Stromal cell of bone marrow (primary cell): ENCODE results near the gene KMT2B.

Source experiments
- DNase-seq: peaks from one replicate; pipeline ENCODE4 v3.0.0-alpha.2; 2012; ENCODE audit warnings: low read depth

Gene KMT2B

DNA sequence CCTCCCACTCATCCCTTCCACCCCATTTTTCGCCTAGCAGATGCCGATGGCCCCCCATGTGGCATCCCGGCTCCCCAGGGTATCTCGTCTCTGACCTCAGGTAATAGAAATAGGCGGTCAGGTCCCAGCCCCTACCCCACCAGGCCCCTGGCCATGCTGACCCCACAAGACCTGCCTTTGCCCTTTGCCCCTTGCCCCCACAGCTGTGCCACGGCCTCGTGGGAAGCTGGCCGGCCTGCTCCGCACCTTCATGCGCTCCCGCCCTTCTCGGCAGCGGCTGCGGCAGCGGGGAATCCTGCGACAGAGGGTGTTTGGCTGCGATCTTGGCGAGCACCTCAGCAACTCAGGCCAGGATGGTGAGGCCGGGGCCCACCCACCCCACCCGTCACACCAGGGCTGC is 62.9 kb downstream of the KMT2B start:
- no peak for DNase-seq

DNA sequence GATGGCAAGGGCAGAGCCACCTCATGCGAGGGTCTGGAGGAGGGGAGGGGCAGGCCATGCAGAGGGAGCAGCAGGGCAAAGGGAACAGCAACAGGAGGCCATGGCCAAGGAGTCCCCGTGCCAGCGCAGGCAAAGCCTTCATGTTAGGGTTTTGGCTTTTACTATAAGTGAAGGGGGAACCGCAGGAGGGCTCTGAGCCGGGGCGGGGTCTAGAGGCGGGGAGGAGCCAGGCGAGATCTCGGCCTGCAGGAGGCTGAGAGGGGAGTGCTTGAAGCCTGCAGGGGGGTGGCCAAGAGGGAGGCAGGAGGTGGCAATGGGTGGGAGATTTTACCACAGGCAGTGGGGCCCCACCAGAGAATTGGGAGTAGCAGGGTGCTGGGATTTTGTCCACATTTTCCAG is 63.8 kb downstream of the KMT2B start:
- no peak for DNase-seq

DNA sequence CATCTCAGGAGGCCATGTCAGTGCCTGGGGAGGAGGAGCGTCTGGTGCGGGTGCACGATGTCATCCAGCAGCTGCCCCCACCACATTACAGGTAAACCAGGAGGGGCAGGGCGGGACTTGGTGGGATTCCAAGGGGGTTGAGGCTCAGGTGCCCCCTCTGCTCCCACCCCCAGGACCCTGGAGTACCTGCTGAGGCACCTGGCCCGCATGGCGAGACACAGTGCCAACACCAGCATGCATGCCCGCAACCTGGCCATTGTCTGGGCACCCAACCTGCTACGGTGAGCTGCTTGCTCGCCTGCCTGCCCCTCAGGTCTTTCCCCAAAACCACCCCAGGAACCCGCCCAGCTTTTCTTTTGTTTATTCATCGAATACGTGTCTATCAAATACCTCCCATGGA is 64.8 kb downstream of the KMT2B start:
- DNase-seq: no peak

DNA sequence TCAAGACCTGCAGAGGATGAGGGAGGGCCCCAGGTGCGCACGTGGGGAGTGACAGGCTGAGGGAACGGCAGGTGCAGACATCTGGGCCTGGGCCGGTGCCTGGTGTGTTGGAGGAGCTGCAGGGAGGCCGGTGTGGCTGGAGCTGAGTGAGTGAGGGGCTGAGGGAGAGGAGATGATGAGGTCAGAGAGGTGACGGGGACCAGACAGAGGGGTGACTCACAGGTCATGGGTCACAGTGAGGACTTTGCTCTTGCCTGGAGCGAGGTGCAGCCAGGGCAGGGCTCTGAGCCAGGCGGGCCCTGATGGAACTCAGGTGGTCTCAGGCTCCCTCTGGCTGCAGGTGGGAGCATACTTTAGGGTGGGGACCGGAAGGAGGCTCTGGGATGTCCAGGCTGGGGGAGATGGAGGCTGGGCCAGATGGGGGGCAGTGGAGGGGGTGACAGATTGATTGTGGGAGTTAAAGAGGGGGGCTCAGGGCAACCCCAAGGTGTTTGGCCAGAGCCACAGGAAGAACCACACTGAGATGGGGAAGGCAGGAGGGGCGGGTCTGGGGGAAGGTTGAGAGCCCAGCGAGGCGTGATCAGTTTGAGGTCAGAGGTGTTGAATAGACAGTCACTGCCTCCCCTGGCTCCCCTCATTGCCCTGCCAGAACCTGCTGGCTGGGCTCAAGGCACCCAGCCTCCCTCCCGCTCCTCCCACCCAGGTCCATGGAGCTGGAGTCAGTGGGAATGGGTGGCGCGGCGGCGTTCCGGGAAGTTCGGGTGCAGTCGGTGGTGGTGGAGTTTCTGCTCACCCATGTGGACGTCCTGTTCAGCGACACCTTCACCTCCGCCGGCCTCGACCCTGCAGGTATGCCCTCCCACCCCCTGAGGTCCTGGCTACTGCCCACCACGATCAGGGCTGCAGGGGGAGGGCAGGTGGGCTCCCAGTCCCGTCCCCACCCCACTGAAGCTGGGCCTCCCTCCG is 65.9 kb downstream of the KMT2B start:
- DNase-seq: no peak

DNA sequence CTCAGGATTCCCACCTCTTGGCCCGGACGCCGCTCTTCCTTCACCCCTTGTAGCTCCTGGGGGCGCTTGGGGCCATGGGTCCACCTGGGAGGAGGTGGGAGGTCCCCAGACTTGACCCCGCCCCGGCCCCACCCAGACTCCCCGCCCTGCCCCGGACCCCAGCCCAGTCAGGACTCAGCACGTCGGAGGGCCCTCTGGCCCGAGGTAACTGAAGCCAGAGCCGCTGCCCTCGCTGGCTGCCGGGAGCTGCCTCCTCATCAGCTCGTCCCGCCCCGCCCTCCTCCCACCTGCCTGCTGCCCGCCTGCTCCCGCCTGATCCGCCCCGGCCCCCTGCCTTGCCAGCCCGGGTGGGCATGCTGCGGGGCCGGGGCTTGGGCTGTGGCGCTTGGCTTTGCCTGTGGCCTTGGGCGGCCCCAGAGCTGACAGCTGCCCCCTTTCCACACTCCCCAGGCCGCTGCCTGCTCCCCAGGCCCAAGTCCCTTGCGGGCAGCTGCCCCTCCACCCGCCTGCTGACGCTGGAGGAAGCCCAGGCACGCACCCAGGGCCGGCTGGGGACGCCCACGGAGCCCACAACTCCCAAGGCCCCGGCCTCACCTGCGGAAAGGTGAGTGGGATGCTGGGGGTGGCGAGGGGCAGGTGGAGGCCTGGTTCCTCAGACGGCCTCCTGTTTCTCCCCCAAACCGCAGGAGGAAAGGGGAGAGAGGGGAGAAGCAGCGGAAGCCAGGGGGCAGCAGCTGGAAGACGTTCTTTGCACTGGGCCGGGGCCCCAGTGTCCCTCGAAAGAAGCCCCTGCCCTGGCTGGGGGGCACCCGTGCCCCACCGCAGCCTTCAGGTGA is 66.9 kb downstream of the KMT2B start:
- no peak for DNase-seq

DNA sequence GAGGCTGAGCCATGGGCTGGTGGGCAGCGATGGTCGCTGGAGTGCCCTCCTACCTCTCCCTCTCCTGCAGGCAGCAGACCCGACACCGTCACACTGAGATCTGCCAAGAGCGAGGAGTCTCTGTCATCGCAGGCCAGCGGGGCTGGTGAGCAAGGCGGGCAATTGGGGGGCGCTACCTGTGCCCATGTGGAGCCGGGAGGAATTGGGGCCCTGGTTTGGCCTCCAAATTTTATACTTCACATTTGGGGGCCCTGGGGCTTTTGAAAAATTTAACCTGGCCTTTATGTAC is 67.5 kb downstream of the KMT2B start:
- DNase-seq: no peak

DNA sequence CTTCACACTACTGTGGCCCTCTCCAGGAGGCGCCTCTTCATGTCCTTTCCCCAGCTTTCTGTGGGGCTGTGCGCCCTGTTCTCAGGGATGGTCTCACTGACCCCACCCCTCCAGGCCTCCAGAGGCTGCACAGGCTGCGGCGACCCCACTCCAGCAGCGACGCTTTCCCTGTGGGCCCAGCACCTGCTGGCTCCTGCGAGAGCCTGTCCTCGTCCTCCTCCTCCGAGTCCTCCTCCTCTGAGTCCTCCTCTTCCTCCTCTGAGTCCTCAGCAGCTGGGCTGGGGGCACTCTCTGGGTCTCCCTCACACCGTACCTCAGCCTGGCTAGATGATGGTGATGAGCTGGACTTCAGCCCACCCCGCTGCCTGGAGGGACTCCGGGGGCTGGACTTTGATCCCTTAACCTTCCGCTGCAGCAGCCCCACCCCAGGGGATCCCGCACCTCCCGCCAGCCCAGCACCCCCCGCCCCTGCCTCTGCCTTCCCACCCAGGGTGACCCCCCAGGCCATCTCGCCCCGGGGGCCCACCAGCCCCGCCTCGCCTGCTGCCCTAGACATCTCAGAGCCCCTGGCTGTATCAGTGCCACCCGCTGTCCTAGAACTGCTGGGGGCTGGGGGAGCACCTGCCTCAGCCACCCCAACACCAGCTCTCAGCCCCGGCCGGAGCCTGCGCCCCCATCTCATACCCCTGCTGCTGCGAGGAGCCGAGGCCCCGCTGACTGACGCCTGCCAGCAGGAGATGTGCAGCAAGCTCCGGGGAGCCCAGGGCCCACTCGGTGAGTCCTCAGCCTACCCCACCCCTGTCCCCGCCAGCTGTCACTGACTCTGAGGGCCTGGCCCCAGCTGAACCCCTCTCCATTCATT is 68.7 kb downstream of the KMT2B start:
- DNase-seq: no peak

DNA sequence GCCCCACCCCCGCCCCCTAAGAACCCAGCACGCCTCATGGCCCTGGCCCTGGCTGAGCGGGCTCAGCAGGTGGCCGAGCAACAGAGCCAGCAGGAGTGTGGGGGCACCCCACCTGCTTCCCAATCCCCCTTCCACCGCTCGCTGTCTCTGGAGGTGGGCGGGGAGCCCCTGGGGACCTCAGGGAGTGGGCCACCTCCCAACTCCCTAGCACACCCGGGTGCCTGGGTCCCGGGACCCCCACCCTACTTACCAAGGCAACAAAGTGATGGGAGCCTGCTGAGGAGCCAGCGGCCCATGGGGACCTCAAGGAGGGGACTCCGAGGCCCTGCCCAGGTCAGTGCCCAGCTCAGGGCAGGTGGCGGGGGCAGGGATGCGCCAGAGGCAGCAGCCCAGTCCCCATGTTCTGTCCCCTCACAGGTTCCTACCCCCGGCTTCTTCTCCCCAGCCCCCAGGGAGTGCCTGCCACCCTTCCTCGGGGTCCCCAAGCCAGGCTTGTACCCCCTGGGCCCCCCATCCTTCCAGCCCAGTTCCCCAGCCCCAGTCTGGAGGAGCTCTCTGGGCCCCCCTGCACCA is 69.5 kb downstream of the KMT2B start:
- no peak for DNase-seq
